ENCODE measurements around the gene TIMM21. TPM values are rescaled to one million over a fixed set of nuclear protein-coding genes. Genes with fewer than 3 reads are reported as not detected.

The TIMM21 gene
- total and polyA plus RNA-seq, 4 donors: 12.8 to 56.8 (median 19.5) TPM

DNA sequence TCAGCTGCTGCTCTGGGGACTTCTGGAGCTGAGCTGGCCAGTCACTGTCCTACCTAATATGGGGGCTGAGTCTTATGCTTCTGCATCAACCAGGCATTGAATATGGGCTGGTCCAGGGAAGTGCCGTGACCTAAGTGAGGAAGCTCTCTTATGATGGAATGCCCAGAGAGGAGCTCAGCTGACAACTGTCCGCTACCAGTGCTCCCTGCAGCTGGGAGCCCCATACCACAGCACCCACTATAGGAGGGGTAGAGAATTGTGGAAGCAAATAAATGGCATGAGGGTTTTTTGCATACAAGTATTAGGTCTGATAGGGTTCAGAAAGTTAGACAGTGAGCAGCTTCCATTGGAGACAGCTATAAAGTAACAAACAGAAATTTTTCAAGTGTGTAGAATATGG, 4.5 kb downstream of the TIMM21 start:
- no peak for DNase-seq
- no peaks in the 10 kb centered on the region for H3K27me3 ChIP-seq (ENCODE audit: control insufficient read depth in 1 of 2, insufficient read depth in 2 of 2, low read length in 1 of 2)
- H3K27ac ChIP-seq (ENCODE audit: low read depth in 1 of 2, low read length in 2 of 2): no peak overlapping the region
- H3K9me3 ChIP-seq (ENCODE audit: control insufficient read depth, low read length): no peaks in the 10 kb centered on the region
- WGBS, 2 donors: 86 to 89% methylated on average over 2 of the region's 2 CpGs
- no peak for ATAC-seq (ENCODE audit: low FRiP score)
- no peaks in the 10 kb centered on the region for H3K4me1 ChIP-seq (ENCODE audit: control insufficient read depth in 1 of 2, insufficient read depth in 2 of 2, low read length in 2 of 2)
- H3K4me3 ChIP-seq (ENCODE audit: low read length in 2 of 2): no peak overlapping the region
- intact Hi-C loops (cut with DNase I): no loop called here
- peaks cover 0 to 6% of the 10 kb centered on the region in 2 donors for H3K36me3 ChIP-seq (ENCODE audit: control insufficient read depth in 1 of 2, insufficient read depth in 2 of 2, low read length in 1 of 2)

DNA sequence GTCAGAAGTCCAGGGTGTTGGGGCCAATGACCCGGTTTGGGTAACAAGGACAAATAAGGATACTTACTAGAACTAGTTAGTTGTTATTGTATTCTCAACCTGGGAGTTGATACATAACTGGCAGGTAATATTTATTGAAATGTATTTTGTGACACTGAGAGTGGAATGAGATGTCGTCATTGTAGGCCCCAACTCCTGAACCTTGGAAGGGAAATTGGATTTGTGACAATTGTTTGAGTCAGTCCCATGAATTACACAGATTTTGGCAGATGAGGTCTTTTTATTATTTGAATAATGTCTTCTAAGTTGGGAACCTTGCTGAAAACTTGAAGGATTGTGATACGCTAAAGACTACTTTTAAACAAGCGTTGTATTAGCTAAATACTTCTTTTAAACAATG, 5.1 kb downstream of the TIMM21 start:
- H3K27ac ChIP-seq (ENCODE audit: low read depth in 1 of 2, low read length in 2 of 2): no peak overlapping the region
- H3K27me3 ChIP-seq (ENCODE audit: control insufficient read depth in 1 of 2, insufficient read depth in 2 of 2, low read length in 1 of 2): no peaks in the 10 kb centered on the region
- ATAC-seq (ENCODE audit: low FRiP score): no peak
- no peaks in the 10 kb centered on the region for H3K4me1 ChIP-seq (ENCODE audit: control insufficient read depth in 1 of 2, insufficient read depth in 2 of 2, low read length in 2 of 2)
- WGBS, 2 donors: 33 to 42% methylated on average over 4 of the region's 4 CpGs
- DNase-seq: no peak
- peaks cover 0 to 6% of the 10 kb centered on the region in 2 donors for H3K36me3 ChIP-seq (ENCODE audit: control insufficient read depth in 1 of 2, insufficient read depth in 2 of 2, low read length in 1 of 2)
- H3K9me3 ChIP-seq (ENCODE audit: control insufficient read depth, low read length): no peaks in the 10 kb centered on the region
- H3K4me3 ChIP-seq (ENCODE audit: low read length in 2 of 2): no peak overlapping the region
- intact Hi-C loops (cut with DNase I): no loop called here

DNA sequence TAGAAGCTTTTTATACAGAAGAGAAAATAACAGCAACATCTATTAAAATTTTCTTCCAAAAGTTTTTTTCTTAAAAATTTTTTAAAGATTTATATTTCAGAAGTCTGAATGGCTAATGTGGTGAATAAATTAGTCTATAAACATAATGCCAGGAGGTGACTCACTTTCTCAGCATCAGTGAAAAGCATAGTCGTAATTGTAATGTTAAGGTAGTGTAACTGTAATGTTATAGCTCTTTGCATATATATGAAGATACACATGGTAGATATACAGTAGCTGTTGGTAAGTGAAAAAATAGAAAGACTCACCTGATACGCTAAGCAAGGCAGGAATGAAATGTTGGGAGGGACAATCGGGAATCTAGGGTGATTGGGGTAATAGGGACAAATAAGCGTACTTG, 5.5 kb downstream of the TIMM21 start:
- ATAC-seq (ENCODE audit: low FRiP score): no peak
- Histone ChIP-seq H3K4me3 (ENCODE audit: low read length in 2 of 2) (no peak overlapping the region), H3K27me3 (ENCODE audit: control insufficient read depth in 1 of 2, insufficient read depth in 2 of 2, low read length in 1 of 2) (no peaks in the 10 kb centered on the region), H3K4me1 (ENCODE audit: control insufficient read depth in 1 of 2, insufficient read depth in 2 of 2, low read length in 2 of 2) (no peaks in the 10 kb centered on the region), H3K36me3 (ENCODE audit: control insufficient read depth in 1 of 2, insufficient read depth in 2 of 2, low read length in 1 of 2) (peaks cover 0 to 6% of the 10 kb centered on the region in 2 donors), H3K27ac (ENCODE audit: low read depth in 1 of 2, low read length in 2 of 2) (no peak overlapping the region), H3K9me3 (ENCODE audit: control insufficient read depth, low read length) (no peaks in the 10 kb centered on the region)
- DNase-seq: no peak
- intact Hi-C loops (cut with DNase I): no loop called here
- 82 to 88% methylated on average over 4 of the region's 4 CpGs for WGBS, 2 donors

DNA sequence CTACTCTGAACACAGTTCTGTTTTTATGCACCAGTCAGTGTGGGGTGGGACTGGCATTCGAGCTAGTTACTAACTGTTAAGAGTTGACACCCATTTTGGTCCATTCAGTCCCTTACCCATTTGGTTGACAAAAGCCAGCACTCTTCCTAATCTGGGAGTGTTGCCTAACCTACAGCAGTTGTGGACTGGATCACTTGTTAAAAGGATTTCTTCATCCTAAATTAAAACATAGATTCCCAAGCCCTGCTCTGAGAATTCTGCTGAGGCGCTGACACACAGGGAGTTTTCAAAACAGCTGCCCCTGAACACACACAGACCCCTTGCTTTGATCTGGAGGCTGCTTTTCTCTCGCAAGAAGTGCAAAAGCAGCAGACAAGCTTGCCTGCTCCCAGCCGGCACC, 6.4 kb downstream of the TIMM21 start:
- 80 to 82% methylated on average over 4 of the region's 4 CpGs for WGBS, 2 donors

DNA sequence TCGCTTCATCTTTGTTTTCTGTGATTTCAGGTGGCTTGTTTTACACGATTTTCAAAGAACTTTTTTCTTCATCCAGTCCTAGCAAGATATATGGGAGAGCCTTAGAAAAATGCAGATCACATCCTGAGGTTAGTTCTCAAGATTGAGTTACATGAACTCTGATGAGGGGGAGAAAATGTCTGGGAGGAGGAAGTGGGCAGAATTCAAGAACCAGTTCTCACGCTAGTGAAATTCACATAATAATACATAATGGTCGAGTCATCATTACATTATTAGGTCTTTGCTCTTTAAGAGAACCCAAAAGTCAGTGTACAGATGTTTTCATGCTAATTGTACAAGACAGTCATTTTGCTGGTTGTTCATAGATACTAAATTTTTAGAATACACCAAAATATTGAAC, 7.0 kb downstream of the TIMM21 start:
- Histone ChIP-seq H3K9me3 (ENCODE audit: control insufficient read depth, low read length) (no peaks in the 10 kb centered on the region), H3K36me3 (ENCODE audit: control insufficient read depth in 1 of 2, insufficient read depth in 2 of 2, low read length in 1 of 2) (peaks cover 3 to 6% of the 10 kb centered on the region in 2 donors), H3K4me3 (ENCODE audit: low read length in 2 of 2) (no peak overlapping the region), H3K4me1 (ENCODE audit: control insufficient read depth in 1 of 2, insufficient read depth in 2 of 2, low read length in 2 of 2) (no peaks in the 10 kb centered on the region), H3K27ac (ENCODE audit: low read depth in 1 of 2, low read length in 2 of 2) (no peak overlapping the region), H3K27me3 (ENCODE audit: control insufficient read depth in 1 of 2, insufficient read depth in 2 of 2, low read length in 1 of 2) (no peaks in the 10 kb centered on the region)
- ATAC-seq (ENCODE audit: low FRiP score) (no peak), DNase-seq (no peak)
- 83 to 88% methylated on average over 4 of the region's 4 CpGs for WGBS, 2 donors
- intact Hi-C loops (cut with DNase I): no loop called here

More for the DNA sequence above, 6.4 kb downstream of the TIMM21 start:
- ATAC-seq (ENCODE audit: low FRiP score) (no peak), DNase-seq (no peak)
- H3K27me3 ChIP-seq (ENCODE audit: control insufficient read depth in 1 of 2, insufficient read depth in 2 of 2, low read length in 1 of 2): no peaks in the 10 kb centered on the region
- H3K36me3 ChIP-seq (ENCODE audit: control insufficient read depth in 1 of 2, insufficient read depth in 2 of 2, low read length in 1 of 2): peaks cover 1 to 6% of the 10 kb centered on the region in 2 donors
- no peaks in the 10 kb centered on the region for H3K9me3 ChIP-seq (ENCODE audit: control insufficient read depth, low read length)
- no peak overlapping the region for H3K27ac ChIP-seq (ENCODE audit: low read depth in 1 of 2, low read length in 2 of 2)
- H3K4me1 ChIP-seq (ENCODE audit: control insufficient read depth in 1 of 2, insufficient read depth in 2 of 2, low read length in 2 of 2): no peaks in the 10 kb centered on the region
- H3K4me3 ChIP-seq (ENCODE audit: low read length in 2 of 2): no peak overlapping the region
- intact Hi-C loops (cut with DNase I): no loop called here

DNA sequence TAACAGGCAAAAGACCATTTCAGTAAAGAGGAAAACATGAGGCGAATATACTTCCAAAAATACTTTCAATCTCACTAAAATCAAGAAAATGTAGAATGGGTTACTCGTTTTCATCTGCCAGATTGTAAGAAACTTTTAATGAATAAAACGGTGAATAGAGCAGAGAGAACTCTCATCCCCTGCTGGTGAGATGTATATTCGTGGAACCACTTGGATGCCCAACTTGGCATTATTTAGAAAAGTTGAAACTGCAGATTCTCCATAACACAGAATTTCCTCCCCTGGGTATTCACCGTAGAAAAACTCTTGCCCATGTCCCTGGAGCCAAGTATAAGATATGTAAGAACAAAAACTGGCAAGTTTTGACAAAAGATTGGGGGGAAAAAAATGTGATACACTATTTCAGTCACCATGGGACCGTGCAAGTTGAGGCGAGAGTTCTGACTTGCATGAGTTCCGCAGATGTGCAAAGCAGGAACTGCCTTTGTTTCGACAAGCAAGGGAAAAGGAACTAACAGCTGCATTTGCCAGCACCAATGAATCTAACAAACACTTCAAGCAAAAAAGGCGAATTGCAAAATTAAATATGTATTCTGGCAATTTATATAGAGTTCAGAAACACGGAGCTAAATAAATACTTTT, 14.8 kb downstream of the TIMM21 start:
- Histone ChIP-seq H3K27ac (ENCODE audit: low read depth in 1 of 2, low read length in 2 of 2) (no peak overlapping the region), H3K9me3 (ENCODE audit: control insufficient read depth, low read length) (no peaks in the 10 kb centered on the region), H3K4me3 (ENCODE audit: low read length in 2 of 2) (no peak overlapping the region), H3K4me1 (ENCODE audit: control insufficient read depth in 1 of 2, insufficient read depth in 2 of 2, low read length in 2 of 2) (no peaks in the 10 kb centered on the region), H3K36me3 (ENCODE audit: control insufficient read depth in 1 of 2, insufficient read depth in 2 of 2, low read length in 1 of 2) (peaks cover 0 to 5% of the 10 kb centered on the region in 2 donors), H3K27me3 (ENCODE audit: control insufficient read depth in 1 of 2, insufficient read depth in 2 of 2, low read length in 1 of 2) (no peaks in the 10 kb centered on the region)
- DNase-seq (no peak), ATAC-seq (ENCODE audit: low FRiP score) (no peak)
- intact Hi-C loops (cut with DNase I): no loop called here
- WGBS, 2 donors: 74 to 80% methylated on average over 11 of the region's 11 CpGs

DNA sequence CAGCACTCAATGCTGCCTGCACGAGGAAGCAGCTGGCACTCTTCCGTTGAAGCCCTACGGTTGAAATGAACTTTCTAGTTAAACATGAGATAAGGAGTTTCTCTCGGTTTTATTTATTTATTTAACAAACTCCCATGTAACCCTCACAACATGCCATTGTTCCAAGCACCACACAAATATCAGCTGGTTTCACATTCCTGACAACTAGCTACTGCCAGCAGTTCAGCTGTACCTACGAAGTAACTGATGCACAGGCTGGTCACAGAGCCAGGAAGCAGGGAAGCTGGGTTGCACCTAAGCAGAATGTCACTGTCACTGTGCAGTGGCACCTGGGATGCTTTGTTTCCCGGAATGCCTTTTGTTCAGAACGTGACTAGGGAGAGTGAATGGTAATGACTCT, 18.1 kb downstream of the TIMM21 start:
- Histone ChIP-seq H3K36me3 (ENCODE audit: control insufficient read depth in 1 of 2, insufficient read depth in 2 of 2, low read length in 1 of 2) (peaks cover 0 to 2% of the 10 kb centered on the region in 2 donors), H3K27ac (ENCODE audit: low read depth in 1 of 2, low read length in 2 of 2) (no peak overlapping the region), H3K9me3 (ENCODE audit: control insufficient read depth, low read length) (no peaks in the 10 kb centered on the region), H3K4me1 (ENCODE audit: control insufficient read depth in 1 of 2, insufficient read depth in 2 of 2, low read length in 2 of 2) (no peaks in the 10 kb centered on the region), H3K4me3 (ENCODE audit: low read length in 2 of 2) (no peak overlapping the region), H3K27me3 (ENCODE audit: control insufficient read depth in 1 of 2, insufficient read depth in 2 of 2, low read length in 1 of 2) (no peaks in the 10 kb centered on the region)
- intact Hi-C loops (cut with DNase I): no loop called here
- DNase-seq (no peak), ATAC-seq (ENCODE audit: low FRiP score) (no peak)
- WGBS, 2 donors: 35 to 38% methylated on average over 7 of the region's 7 CpGs

DNA sequence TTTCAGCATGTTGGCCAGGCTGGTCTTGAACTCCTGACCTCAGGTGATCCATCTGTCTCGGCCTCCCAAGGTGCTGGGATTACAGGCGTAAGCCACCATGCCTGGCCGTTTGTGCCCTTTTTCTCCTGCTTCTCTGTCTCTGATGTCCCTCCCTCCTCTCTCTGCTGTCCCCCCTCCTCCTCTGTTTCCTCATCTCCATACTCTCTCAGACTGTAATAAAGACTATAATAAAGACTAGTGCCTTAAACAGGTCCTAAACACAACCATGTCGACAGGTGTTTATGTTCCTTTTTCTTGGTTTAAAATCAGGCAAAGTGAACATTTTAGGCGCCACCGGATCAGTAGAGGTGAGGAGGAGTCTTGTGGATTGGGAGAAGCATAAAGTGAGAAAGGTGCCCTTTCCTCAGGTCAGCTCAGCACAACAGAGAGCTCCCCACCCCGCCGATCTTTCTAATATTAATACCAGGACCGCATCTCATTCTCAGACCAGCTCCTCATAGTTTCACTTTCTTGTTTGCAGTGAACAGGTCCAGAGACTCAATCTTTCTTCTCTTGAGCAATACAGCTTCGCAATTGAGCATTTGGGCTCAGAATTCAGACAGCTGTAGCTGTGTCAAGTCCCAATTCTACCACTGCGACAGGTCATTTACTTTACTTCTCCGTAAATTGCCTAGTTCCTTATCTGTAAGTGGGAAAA, 23.7 kb downstream of the TIMM21 start:
- ATAC-seq (ENCODE audit: low FRiP score): no peak
- no peak overlapping the region for H3K27ac ChIP-seq (ENCODE audit: low read depth in 1 of 2, low read length in 2 of 2)

More for the DNA sequence above, 23.7 kb downstream of the TIMM21 start:
- no peak for DNase-seq
- no peaks in the 10 kb centered on the region for H3K36me3 ChIP-seq (ENCODE audit: control insufficient read depth in 1 of 2, insufficient read depth in 2 of 2, low read length in 1 of 2)
- WGBS, 2 donors: 61 to 69% methylated on average over 12 of the region's 12 CpGs
- H3K27me3 ChIP-seq (ENCODE audit: control insufficient read depth in 1 of 2, insufficient read depth in 2 of 2, low read length in 1 of 2): no peaks in the 10 kb centered on the region
- H3K4me1 ChIP-seq (ENCODE audit: control insufficient read depth in 1 of 2, insufficient read depth in 2 of 2, low read length in 2 of 2): no peaks in the 10 kb centered on the region
- no peak overlapping the region for H3K4me3 ChIP-seq (ENCODE audit: low read length in 2 of 2)
- intact Hi-C loops (cut with DNase I): no loop called here
- H3K9me3 ChIP-seq (ENCODE audit: control insufficient read depth, low read length): no peaks in the 10 kb centered on the region
